Measurements from ENCODE around the gene NPHS1. TPM values are rescaled to one million over a fixed set of nuclear protein-coding genes. Genes with fewer than 3 reads are reported as not detected.
"Not testable (repeated sequence)": the region's sequence is repeated elsewhere in the genome, so short reads cannot be mapped to it uniquely, and the experiment has no call there.

NPHS1 gene
- total RNA-seq, 4 donors from 2014 or later, result 0.48 to 1.5 TPM; not detected in 2

GRCh38 chr19:35895911-35896642, 43.8 kb upstream of the NPHS1 start:
- DNase-seq (ENCODE audit: low spot score), result no peak
- ATAC-seq (ENCODE audit: low FRiP score), result no peak
- TF ChIP-seq CTCF (IDR thresholded peaks at IDR 0.05), result no peak

GRCh38 chr19:35894342-35894741, 42.0 kb upstream of the NPHS1 start:
- TF ChIP-seq CTCF (IDR thresholded peaks at IDR 0.05), result no peak
- DNase-seq (ENCODE audit: low spot score) (no peak), ATAC-seq (ENCODE audit: low FRiP score) (no peak)

GRCh38 chr19:35891819-35892218, 39.5 kb upstream of the NPHS1 start:
- ATAC-seq (ENCODE audit: low FRiP score); DNase-seq (ENCODE audit: low spot score): not testable (repeated sequence)

DNA sequence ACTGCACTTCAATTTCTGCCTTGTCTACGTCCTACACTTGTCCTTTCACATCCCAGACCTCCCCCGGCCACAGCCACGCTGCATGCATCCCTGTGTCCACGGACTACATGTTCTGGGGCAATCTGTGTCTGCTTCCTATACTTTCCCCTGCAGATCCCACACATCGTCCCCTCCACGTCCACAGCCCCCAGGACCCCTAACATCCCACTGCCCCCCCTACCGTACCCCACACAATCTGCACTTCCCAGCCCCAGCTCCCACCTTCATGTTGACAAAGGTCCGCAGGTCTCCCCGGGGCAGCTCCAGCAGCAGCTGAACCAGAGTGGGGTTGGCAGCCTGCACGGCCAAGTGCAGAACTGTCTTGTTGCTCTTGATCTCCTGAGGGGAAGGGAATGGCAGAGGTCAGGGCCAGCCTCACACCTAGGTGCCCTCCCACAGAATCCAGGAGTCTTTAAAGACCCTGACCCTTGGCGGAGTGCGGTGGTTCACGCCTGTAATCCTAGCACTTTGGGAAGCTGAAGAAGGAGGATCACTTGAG, 37.9 kb upstream of the NPHS1 start:
- no peak for DNase-seq (ENCODE audit: low spot score)
- ATAC-seq (ENCODE audit: low FRiP score), result no peak
- TF ChIP-seq CTCF (IDR thresholded peaks at IDR 0.05), result no peak

GRCh38 chr19:35889370-35890112, 37.2 kb upstream of the NPHS1 start:
- no peak for TF ChIP-seq CTCF (IDR thresholded peaks at IDR 0.05)
- DNase-seq (ENCODE audit: low spot score), result no peak
- no peak for ATAC-seq (ENCODE audit: low FRiP score)

- ATAC-seq (ENCODE audit: low FRiP score) (no peak), DNase-seq (ENCODE audit: low spot score) (no peak)
- no peak for TF ChIP-seq CTCF (IDR thresholded peaks at IDR 0.05)
Observed at GRCh38 chr19:35888398-35888797, 36.1 kb upstream of the NPHS1 start.

GRCh38 chr19:35887197-35887596, 34.9 kb upstream of the NPHS1 start:
- TF ChIP-seq CTCF (IDR thresholded peaks at IDR 0.05), result no peak
- no peak for DNase-seq (ENCODE audit: low spot score)
- ATAC-seq (ENCODE audit: low FRiP score), result no peak
